ENCODE results near the gene CECR2. TPM values are rescaled to one million over a fixed set of nuclear protein-coding genes. Genes with fewer than 3 reads are reported as not detected.

Gene CECR2
- total and polyA plus RNA-seq, 2 of the 8 experiments (the other 6 are each of a cell fraction or from before 2014, with no cell fraction given): 18.3 to 123 TPM

DNA sequence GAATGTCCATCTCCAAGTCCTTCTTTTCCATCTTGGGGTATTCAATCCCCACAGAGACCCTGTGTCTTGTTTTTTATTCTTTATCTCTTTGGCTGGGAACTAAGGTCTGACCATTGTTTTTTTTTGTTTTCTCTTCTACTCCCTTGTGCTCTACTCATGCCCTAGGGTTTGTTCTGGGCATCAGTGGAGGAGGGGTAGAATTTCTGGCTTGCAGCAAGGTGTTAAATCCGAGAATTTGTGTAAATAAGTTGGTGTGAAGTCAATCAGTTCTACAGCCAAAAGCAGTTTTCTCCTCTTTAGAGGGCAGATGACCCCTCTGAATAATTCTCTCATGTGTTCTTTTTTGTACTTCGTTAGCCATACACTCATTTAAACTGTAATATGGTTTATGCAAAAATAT is 10.7 kb downstream of the CECR2 start (continued):
- TF ChIP-seq NANOG (IDR thresholded peaks at IDR 0.05; ENCODE audit: insufficient read depth, low read depth, low read length, poor library complexity, severe bottlenecking) (no peak), TBP (IDR thresholded peaks at IDR 0.05; ENCODE audit: low read depth, low read length) (no peak), SIX5 (IDR thresholded peaks at IDR 0.05; ENCODE audit: low read depth, low read length) (no peak), HDAC6 (IDR thresholded peaks at IDR 0.05; ENCODE audit: low read depth, low read length) (no peak), CEBPB (IDR thresholded peaks at IDR 0.05; ENCODE audit: low read depth, low read length) (no peak)
- TF ChIP-seq, protein P1, sequence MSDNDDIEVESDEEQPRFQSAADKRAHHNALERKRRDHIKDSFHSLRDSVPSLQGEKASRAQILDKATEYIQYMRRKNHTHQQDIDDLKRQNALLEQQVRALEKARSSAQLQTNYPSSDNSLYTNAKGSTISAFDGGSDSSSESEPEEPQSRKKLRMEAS (IDR thresholded peaks at IDR 0.05): no peak
